Activated T-helper 1 cell treated with anti-CD3 and anti-CD28 coated beads, Interleukin-12 subunit alpha, Interleukin-12 subunit beta, Interleukin-2, Interleukin-4 antibody, amounts not matched to agents 30 ng/mL and 10 ng/mL and 1 ng/mL, durations not matched to agents 14 hours and 24 hours and 36 hours (primary cell): ENCODE results near the gene KIF3A. TPM values are rescaled to one million over a fixed set of nuclear protein-coding genes. Genes with fewer than 3 reads are reported as not detected.

Experiments used
- DNase-seq: peaks from one replicate; pipeline ENCODE4 v3.0.0; 2021; ENCODE audit warnings: low spot score
- H3K27ac Mint-ChIP-seq: one replicate; pipeline ENCODE4 v1.8.0; 2021; ENCODE audit warnings: mild to moderate bottlenecking, mixed read lengths
- H3K27me3 Mint-ChIP-seq: one replicate; pipeline ENCODE4 v1.8.0; 2022; ENCODE audit warnings: mild to moderate bottlenecking, moderate library complexity, mixed read lengths; ENCODE audit not compliant: insufficient read depth
- H3K36me3 Mint-ChIP-seq: one replicate; pipeline ENCODE4 v1.8.0; 2021; ENCODE audit warnings: low read depth, mixed read lengths
- H3K4me1 Mint-ChIP-seq: one replicate; pipeline ENCODE4 v1.8.0; 2021; ENCODE audit warnings: low read depth, mixed read lengths
- H3K4me3 Mint-ChIP-seq: one replicate; pipeline ENCODE4 v1.8.0; 2021; ENCODE audit warnings: mild to moderate bottlenecking, moderate library complexity, mixed read lengths
- H3K9me3 Mint-ChIP-seq: one replicate; pipeline ENCODE4 v1.8.0; 2021; ENCODE audit warnings: mixed read lengths
- intact Hi-C: fragments of 100-400 bp; cut with micrococcal nuclease; formaldehyde crosslinking; loops from one replicate; pipeline ENCODE4 v1.15.1; 2024
- total RNA-seq: library from RNA; stranded (reverse); gene quantifications from 2 replicates; pipeline ENCODE4 v1.2.3, GENCODE V29; 2022

Gene KIF3A
- total RNA-seq, 1 donor from 2014 or later, result 66.9 TPM

GRCh38 chr5:132665574-132666080, 71.7 kb downstream of the KIF3A start:
- no peak for DNase-seq
- H3K36me3 Mint-ChIP-seq, result peaks cover 3% of the 10 kb centered on the region
- peak overlapping the region; percentile 22 for H3K27ac Mint-ChIP-seq
- H3K4me1 Mint-ChIP-seq, result peaks cover 59% of the 10 kb centered on the region
- no peak overlapping the region for H3K4me3 Mint-ChIP-seq
- no peaks in the 10 kb centered on the region for H3K27me3 Mint-ChIP-seq
- intact Hi-C loops, result no loop called here
- no peaks in the 10 kb centered on the region for H3K9me3 Mint-ChIP-seq

- H3K9me3 Mint-ChIP-seq, result no peaks in the 10 kb centered on the region
- no peak overlapping the region for H3K4me3 Mint-ChIP-seq
- H3K36me3 Mint-ChIP-seq, result peaks cover 3% of the 10 kb centered on the region
- H3K27ac Mint-ChIP-seq, result peak overlapping the region; percentile 94
- intact Hi-C loops, result loop anchor here (1.0 to 5.0 kb wide), 2 partner anchors 72 to 562 kb away; no protein-coding TSS in a partner anchor
- DNase-seq, result no peak
- H3K4me1 Mint-ChIP-seq, result peaks cover 68% of the 10 kb centered on the region
- H3K27me3 Mint-ChIP-seq, result no peaks in the 10 kb centered on the region
These were observed 72.6 kb downstream of the KIF3A start for GRCh38 chr5:132664696-132665209.

- intact Hi-C loops, result loop anchor here (1.0 to 5.0 kb wide), 8 partner anchors 10 to 562 kb away; no protein-coding TSS in a partner anchor
- Mint-ChIP-seq H3K4me3 (peak overlapping the region; percentile 60), H3K27ac (peak overlapping the region; percentile 94), H3K27me3 (no peaks in the 10 kb centered on the region), H3K4me1 (peaks cover 75% of the 10 kb centered on the region), H3K36me3 (peaks cover 3% of the 10 kb centered on the region), H3K9me3 (no peaks in the 10 kb centered on the region)
- DNase-seq, result no peak
These were observed 73.3 kb downstream of the KIF3A start for GRCh38 chr5:132663771-132664695.

GRCh38 chr5:132662925-132663770, 74.2 kb downstream of the KIF3A start:
- peaks cover 3% of the 10 kb centered on the region for H3K36me3 Mint-ChIP-seq
- peak overlapping the region; percentile 94 for H3K27ac Mint-ChIP-seq
- H3K27me3 Mint-ChIP-seq, result no peaks in the 10 kb centered on the region
- DNase-seq, result peak; percentile 43
- no peaks in the 10 kb centered on the region for H3K9me3 Mint-ChIP-seq
- peak overlapping the region; percentile 60 for H3K4me3 Mint-ChIP-seq
- intact Hi-C loops, result loop anchor here (1.0 to 5.0 kb wide), 7 partner anchors 11 to 561 kb away; no protein-coding TSS in a partner anchor
- H3K4me1 Mint-ChIP-seq, result peaks cover 84% of the 10 kb centered on the region

GRCh38 chr5:132662004-132662401, 75.3 kb downstream of the KIF3A start:
- H3K4me3 Mint-ChIP-seq, result no peak overlapping the region
- no peaks in the 10 kb centered on the region for H3K9me3 Mint-ChIP-seq
- peaks cover 89% of the 10 kb centered on the region for H3K4me1 Mint-ChIP-seq
- no peak for DNase-seq
- peaks cover 3% of the 10 kb centered on the region for H3K36me3 Mint-ChIP-seq
- peak overlapping the region; percentile 80 for H3K27ac Mint-ChIP-seq
- peaks cover 2% of the 10 kb centered on the region for H3K27me3 Mint-ChIP-seq
- intact Hi-C loops, result loop anchor here (2.0 to 5.0 kb wide), 3 partner anchors 53 to 560 kb away; no protein-coding TSS in a partner anchor

GRCh38 chr5:132661231-132662003, 75.9 kb downstream of the KIF3A start:
- Mint-ChIP-seq H3K27me3 (peaks cover 5% of the 10 kb centered on the region), H3K4me1 (peaks cover 89% of the 10 kb centered on the region), H3K9me3 (no peaks in the 10 kb centered on the region), H3K27ac (peak overlapping the region; percentile 80), H3K4me3 (peak overlapping the region; percentile 63), H3K36me3 (peaks cover 3% of the 10 kb centered on the region)
- intact Hi-C loops, result loop anchor here (2.0 to 5.0 kb wide), 3 partner anchors 53 to 559 kb away; no protein-coding TSS in a partner anchor
- DNase-seq, result no peak

GRCh38 chr5:132659598-132660493, 77.5 kb downstream of the KIF3A start:
- Mint-ChIP-seq H3K4me1 (peaks cover 86% of the 10 kb centered on the region), H3K27me3 (peaks cover 6% of the 10 kb centered on the region), H3K4me3 (peak overlapping the region; percentile 76), H3K9me3 (no peaks in the 10 kb centered on the region), H3K36me3 (no peaks in the 10 kb centered on the region), H3K27ac (peak overlapping the region; percentile 48)
- DNase-seq, result no peak
- intact Hi-C loops, result loop anchor here (5.0 kb wide), 2 partner anchors 133 to 558 kb away; no protein-coding TSS in a partner anchor

GRCh38 chr5:132658381-132659302, 78.7 kb downstream of the KIF3A start:
- H3K27me3 Mint-ChIP-seq, result peaks cover 15% of the 10 kb centered on the region
- DNase-seq, result no peak
- peaks cover 87% of the 10 kb centered on the region for H3K4me1 Mint-ChIP-seq
- H3K27ac Mint-ChIP-seq, result peak overlapping the region; percentile 87
- H3K36me3 Mint-ChIP-seq, result no peaks in the 10 kb centered on the region
- H3K4me3 Mint-ChIP-seq, result peak overlapping the region; percentile 76
- no peaks in the 10 kb centered on the region for H3K9me3 Mint-ChIP-seq
- intact Hi-C loops, result loop anchor here (1.0 to 5.0 kb wide), 3 partner anchors 17 to 131 kb away; no protein-coding TSS in a partner anchor

- Mint-ChIP-seq H3K27me3 (peaks cover 19% of the 10 kb centered on the region), H3K4me3 (peak within 1 kb of the TSS; percentile 76), H3K36me3 (no peaks in the 10 kb centered on the region), H3K27ac (peak within 1 kb of the TSS; percentile 87), H3K9me3 (no peaks in the 10 kb centered on the region), H3K4me1 (peaks cover 84% of the 10 kb centered on the region)
- intact Hi-C loops, result loop anchor here (1.0 to 5.0 kb wide), 3 partner anchors 17 to 131 kb away; no protein-coding TSS in a partner anchor
- no peak for DNase-seq
These were observed 79.5 kb downstream of the KIF3A start, which contains the start of gene IL13 for GRCh38 chr5:132657676-132658380. TSS of gene IL13 (plus strand) at chr5:132658173. CDS start at chr5:132658187, 14 bp downstream.
